Activated CD4-positive, CD25-positive, alpha-beta regulatory T cell treated with anti-CD3 and anti-CD28 coated beads, Interleukin-2, amount 50 U/mL, for 16 hours (primary cell): ENCODE data around the gene RASSF10.
A peak's percentile ranks its signal among the peaks of the same experiment; 100 is the strongest.

Source experiments
- DNase-seq: peaks from one replicate; pipeline ENCODE4 v3.0.0-alpha.2; 2020; ENCODE audit warnings: low read depth, low spot score

The RASSF10 gene

DNA sequence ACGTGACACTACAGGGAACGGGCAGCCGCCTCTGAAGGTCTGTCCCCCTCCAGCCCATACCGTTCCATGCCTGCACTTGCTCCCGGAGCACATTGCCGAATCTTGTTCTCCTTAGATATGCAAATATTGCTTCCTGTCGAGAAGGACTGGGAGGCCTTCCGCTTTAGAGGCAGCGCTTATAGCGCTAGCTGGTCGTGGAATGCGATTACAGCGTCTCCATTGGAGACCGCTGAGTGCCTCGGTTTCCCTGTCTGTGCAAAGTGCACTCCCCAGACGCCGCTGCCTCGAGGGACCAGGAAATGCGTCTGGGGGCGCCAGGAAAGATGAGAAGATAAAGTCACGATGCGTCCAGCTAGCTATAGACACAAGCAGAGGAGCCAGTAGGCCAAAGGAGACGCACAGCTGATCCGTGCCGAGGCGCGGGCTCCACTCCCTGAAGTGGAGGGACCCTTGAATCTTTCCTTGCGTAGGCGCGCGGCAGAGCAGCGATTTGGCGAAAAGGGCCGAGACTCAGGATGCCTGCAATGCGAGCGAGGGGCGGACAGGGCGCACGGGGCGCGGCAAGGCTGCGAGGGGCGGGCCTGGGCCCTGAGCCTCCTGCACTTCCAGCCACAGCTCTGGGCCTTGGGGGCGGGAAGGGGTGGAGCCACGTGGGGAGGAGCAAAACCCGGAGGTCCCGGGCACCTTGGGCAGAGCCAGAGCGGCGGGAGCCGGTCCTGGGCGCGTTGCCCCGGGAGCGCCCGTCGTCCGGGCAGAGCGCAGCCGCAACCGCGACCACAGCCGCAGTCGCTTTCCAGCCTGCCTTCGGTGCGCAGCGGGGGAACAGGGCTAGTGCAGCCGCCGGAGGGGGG lies at the start of gene RASSF10:
TSS of gene RASSF10 (plus strand) at position 692 of the 851 bp plus-strand sequence. CDS start 261 bp downstream, outside the sequence.
- no peak for DNase-seq

- DNase-seq = no peak
Measured at GRCh38 chr11:12961615-12962014, 47.5 kb upstream of the RASSF10 start.

DNA sequence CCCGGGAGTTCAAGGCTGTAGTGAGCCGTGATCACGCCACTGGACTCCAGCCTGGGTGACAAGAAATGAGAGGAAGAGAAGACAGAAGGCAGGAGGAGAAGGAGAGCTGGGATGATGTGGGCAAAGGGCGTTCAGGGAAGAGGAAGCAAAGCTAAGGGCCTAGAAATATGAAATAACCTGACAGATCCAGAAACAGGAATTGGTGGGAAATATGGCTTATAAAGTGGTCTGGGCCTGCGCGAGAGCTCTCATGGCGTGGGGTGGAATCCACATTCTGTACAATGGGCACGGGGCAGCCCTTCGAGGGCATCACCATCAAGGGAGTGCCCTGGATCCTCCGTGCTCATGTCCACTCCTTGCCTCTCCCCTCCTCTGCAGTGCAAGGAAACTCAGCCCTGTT lies 46.8 kb upstream of the RASSF10 start:
- DNase-seq = no peak

- no peak for DNase-seq
Measured at GRCh38 chr11:12963051-12963450, 46.1 kb upstream of the RASSF10 start.

DNA sequence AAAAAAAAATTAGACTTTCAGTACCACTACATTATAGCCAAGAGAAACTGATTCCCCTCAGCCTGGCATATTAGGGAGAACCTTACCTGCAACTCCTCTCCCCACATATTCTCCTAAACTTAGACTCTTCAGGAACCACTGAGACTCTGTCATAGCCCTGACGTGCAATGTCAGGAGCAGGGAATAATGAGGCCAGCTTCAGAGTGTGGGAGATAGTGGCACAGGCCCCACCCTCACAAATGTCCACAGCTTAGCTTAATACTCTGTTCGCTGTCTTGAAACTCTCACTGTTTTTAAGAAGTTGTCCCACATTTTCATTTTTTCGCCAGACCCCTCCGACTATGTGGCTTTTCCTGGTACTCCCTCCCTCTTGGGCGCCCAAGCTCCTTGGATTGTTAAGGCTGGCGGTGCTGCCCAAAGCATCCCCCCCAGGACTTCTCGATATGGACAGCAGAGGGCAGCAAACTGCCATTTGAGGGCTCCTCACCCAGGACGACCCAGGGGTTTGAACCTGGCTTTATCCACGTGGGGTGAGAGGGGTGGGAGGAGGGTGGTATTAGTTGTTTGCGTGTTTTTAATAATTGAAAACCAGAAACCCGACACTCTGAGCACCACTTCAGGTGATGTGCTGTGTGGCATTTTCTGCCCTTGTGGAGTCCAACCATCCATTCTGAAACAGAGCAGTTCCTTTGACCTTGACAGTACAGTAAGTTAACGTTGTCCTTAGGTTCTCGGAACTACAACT lies 45.2 kb upstream of the RASSF10 start:
- peak; percentile 21 for DNase-seq

GRCh38 chr11:12964650-12965049 lies 44.5 kb upstream of the RASSF10 start:
- no peak for DNase-seq

- no peak for DNase-seq
Measured at GRCh38 chr11:12966002-12966401, 43.1 kb upstream of the RASSF10 start.

- no peak for DNase-seq
Measured at GRCh38 chr11:12968101-12968500, 41.0 kb upstream of the RASSF10 start.

DNA sequence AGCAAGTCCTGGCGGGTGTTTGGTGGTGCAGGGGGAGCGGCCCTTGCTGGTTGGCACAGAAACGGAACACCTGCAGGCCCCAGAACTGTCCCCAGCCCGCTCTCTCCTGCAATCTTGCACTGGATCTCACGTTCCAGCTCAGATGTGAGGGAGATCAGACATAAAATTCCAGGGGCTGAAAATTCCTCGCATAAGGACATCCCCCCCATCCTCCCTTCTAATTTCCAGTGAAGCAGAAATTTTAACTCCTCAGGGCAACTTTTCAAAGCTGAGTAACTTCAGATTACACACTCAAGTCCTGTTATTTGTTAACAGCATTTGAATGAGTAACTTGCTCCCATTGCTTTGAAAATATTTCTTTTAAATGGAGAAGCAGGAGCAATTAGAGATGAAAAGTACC lies 40.3 kb upstream of the RASSF10 start:
- no peak for DNase-seq

- DNase-seq = no peak
Measured at GRCh38 chr11:12971955-12972354, 37.2 kb upstream of the RASSF10 start.

DNA sequence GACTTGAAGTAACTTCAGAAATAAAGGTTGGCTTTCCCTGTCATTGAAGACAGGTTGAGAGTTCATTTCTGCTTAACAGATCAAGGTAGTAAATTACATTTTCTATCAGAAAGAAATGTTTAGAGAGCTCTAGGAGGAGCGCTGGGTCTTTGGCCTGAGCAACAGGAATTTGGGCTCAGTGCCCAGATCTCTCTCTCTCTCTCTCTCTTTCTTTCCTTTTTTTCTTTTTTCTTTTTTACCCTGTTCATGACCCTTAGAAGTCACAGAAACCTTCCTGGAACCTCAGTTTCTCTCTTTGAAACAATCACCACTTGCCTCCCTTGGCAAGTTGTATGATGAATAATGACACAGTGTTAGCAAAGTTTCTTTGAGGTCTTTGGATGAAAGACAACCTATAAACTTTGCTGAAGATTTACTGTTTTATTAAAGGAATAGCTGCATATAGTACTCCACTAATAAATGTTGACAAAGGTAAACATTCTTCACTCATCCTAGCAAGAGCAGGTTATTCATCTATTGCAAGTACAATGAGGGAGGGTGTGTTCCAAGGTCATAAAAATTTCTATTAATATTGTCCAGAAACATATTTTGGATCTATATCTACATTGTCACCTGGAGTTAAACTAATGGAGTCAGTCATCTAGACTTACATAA lies 35.5 kb upstream of the RASSF10 start:
- DNase-seq = no peak

DNA sequence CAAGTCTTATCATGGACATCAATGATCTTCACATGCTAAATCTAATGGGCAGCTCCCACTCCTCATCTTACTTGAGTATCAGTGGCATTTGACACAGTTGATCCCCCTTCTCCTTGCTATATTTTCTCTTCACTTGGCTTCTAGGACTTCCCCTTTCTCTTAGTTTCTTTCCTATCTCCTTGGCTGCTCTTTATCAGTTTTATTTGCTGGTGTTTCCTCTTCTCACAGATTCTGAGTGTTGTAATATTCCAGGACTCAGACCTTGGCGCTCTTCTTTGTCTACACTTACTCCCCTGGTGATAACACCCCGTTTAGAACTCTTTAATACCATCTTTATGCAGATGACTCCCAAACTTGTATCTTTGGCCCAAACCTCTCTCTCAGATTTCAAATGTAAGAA lies 33.9 kb upstream of the RASSF10 start:
- DNase-seq = no peak

DNA sequence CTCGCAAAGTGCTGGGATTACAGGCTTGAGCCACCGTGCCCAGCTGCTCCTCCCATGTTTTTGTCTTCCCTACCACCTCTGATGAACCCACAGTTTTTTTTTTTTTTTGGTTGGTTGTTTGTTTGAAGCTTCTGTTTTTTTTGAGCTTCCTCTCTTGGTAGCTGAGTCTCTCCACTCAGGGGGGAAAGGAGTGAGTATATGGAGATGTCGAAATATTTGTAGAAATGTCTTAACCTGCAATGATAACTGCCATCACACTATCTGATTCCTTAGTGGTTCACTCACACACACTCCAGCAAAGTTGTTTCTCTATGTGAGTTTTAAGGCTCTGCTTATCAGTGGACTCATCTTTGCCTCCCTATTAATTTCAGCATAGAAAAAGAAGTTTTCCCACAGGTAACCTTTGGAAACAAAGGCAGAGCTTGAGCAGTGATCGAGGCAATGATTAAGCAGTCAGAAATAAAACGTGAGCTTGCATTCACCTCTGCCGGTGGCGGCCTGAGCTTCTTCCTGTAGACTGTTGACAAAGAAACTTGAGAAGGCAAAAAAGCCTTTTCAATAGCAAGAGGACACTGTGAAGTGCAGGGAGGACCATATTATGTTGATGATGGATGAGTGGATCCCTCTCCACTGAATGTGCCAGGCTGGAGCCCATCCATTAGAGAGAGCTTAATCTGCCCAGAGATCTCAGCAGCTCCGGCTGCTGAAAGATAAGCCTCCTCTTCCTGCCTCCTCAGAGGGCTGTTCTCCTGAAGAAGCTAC lies 29.0 kb upstream of the RASSF10 start:
- no peak for DNase-seq

- DNase-seq = no peak
Measured at GRCh38 chr11:12981676-12982522, 27.2 kb upstream of the RASSF10 start.

GRCh38 chr11:12983336-12983735 lies 25.8 kb upstream of the RASSF10 start:
- no peak for DNase-seq

DNA sequence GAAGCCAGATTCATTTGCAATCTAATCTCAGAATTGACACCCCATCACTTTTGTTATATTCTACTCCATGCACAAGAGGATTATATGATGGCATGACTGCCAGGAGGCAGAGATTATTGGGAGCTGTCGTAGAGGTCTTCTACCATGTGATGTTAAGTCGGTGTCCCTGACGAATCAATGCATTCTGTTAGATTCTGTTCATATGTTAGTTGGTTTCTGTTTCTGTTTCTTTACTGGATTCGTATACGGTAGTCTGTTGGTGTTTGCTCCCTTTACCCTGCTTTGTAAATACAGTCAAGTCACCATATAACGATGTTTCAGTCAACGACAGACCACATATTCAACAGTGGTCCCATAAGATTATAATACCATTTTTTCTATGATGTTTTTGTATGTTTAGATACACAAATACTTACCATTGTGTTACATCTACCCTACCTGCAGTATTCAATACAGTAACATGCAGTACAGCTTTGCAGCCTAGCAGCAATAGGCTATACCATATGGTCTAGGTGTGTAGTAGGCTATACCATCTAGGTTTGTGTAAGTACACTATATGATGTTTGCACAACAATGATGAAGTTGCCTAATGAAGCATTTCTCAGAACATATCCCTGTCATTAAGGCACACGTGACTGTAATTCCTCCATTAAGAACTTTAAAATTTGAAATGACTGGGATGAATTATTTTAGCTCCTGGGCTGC lies 22.8 kb upstream of the RASSF10 start:
- no peak for DNase-seq

- DNase-seq = no peak
Measured at GRCh38 chr11:12989428-12990161, 19.5 kb upstream of the RASSF10 start.

GRCh38 chr11:12990162-12990480 lies 19.0 kb upstream of the RASSF10 start:
- DNase-seq = no peak

- DNase-seq = no peak
Measured at GRCh38 chr11:12991426-12991825, 17.7 kb upstream of the RASSF10 start.

GRCh38 chr11:12993626-12994025 lies 15.5 kb upstream of the RASSF10 start:
- DNase-seq = no peak
